Heart right ventricle (tissue), 16 donors: ENCODE measurements around the gene ETFDH. TPM values are rescaled to one million over a fixed set of nuclear protein-coding genes. Genes with fewer than 3 reads are reported as not detected.
"Not testable (repeated sequence)": the region's sequence is repeated elsewhere in the genome, so short reads cannot be mapped to it uniquely, and the experiment has no call there.

Source experiments
- ATAC-seq, 8 donors: fragments of 200-7000 bp; cut with Tn5 transposase; one replicate each; pipeline ENCODE4 v1.9.1; 2020; ENCODE audit warnings: mild to moderate bottlenecking in 8 of 8, moderate library complexity in 8 of 8, moderate number of reproducible peaks in 1 of 8
- DNase-seq, 2 donors: peaks; one replicate each; pipeline ENCODE4 v3.0.0-alpha.2; 2020
- H3K27ac ChIP-seq, 10 donors: fragments of 200-600 bp; sonication (generic) in 2 of 10; one replicate each; pipeline versions ENCODE4 v1.5.0 to v1.8.0; 2020 to 2022; ENCODE audit warnings: mild to moderate bottlenecking in 3 of 10
- H3K27me3 ChIP-seq, 7 donors: fragments of 200-600 bp; one replicate each; pipeline ENCODE4 v1.8.0; 2021 to 2022; ENCODE audit warnings: mild to moderate bottlenecking in 2 of 7
- H3K36me3 ChIP-seq, 9 donors: fragments of 200-600 bp; sonication (generic) in 1 of 9; one replicate each; pipeline versions ENCODE4 v1.5.0 to v1.8.0; 2020 to 2022; ENCODE audit warnings: mild to moderate bottlenecking in 2 of 9
- H3K4me1 ChIP-seq, 9 donors: fragments of 200-600 bp; sonication (generic) in 1 of 9; one replicate each; pipeline versions ENCODE4 v1.5.0 to v1.8.0; 2020 to 2022; ENCODE audit warnings: mild to moderate bottlenecking in 4 of 9
- H3K4me3 ChIP-seq, 10 donors: fragments of 200-600 bp; sonication (generic) in 2 of 10; one replicate each; pipeline versions ENCODE4 v1.5.0 to v1.8.0; 2020 to 2022; ENCODE audit warnings: mild to moderate bottlenecking in 7 of 10, moderate library complexity in 2 of 10
- H3K9me3 ChIP-seq, 11 donors: fragments of 200-600 bp in 10 of 11; sonication (generic) in 2 of 11; one replicate each; pipeline versions ENCODE4 v1.5.0 to v1.8.0; 2013 to 2022; ENCODE audit warnings: mild to moderate bottlenecking in 2 of 11, control low read depth in 1 of 11, moderate library complexity in 1 of 11
- WGBS, 2 donors: extraction: QIAGEN DNeasy Blood & Tissue Kit; methylation state at CpG; one replicate each; pipeline ENCODE4 v1.1.7; 2013; ENCODE audit warnings: inconsistent platforms in 1 of 2; 5-methylcytosine and 5-hydroxymethylcytosine counted together
- intact Hi-C, 10 donors: fragments of 100-400 bp; cut with DNase I; formaldehyde crosslinking; loops; one replicate each; pipeline versions ENCODE4 v1.11.1 to v1.14.2; 2022
- polyA plus RNA-seq, 2 donors: library from polyadenylated mRNA; stranded (reverse); fragments of 200-250 nt; gene quantifications; one replicate each; pipeline ENCODE4 v1.2.3, GENCODE V29; 2013
- total RNA-seq, 10 donors: library from RNA; stranded (reverse); fragmentation: NEBNext Ultra II Directional in 3 of 10; extraction: Animal tissue kit (Norgen Biotek cat#: 25700) in 3 of 10; gene quantifications; one replicate each; pipeline versions ENCODE4 v1.2.1 to v1.2.4, GENCODE V29; 2021 to 2023
- TF ChIP-seq, protein P1 (sequence below), 9 donors: fragments of 200-600 bp; sonication (generic) in 2 of 9; IDR thresholded peaks; one replicate each; pipeline versions ENCODE4 v1.5.0 to v1.8.0; 2021 to 2022; ENCODE audit warnings: antibody characterized with exemption in 9 of 9, mild to moderate bottlenecking in 5 of 9, moderate library complexity in 1 of 9
- donor health status: Arrhythmogenic right ventricular cardiomyopathy.
- donor health status: ischemic (EF 13 %, LVEDD 7.1; RV severe dilation, severe dysfunction).
- donor health status: healthy with polysubstance abuse.
- donor health status: DM: no; HTN: yes; CAD: no.
- donor health status: DM: no; HTN: no; CAD: no.
- donor health status: ischemic (EF 25% LVEDD 6.9; RV normal size, moderate dysfunction).
- donor health status: ischemic (EF 25% LVEDD 5.7; RV mildly dilated, moderate dysfunction).
- donor health status: healthy.
- donor health status: DM: yes; HTN: yes; CAD: no.
- donor health status: Ischemic cardiomyopathy.
- donor health status: ischemic (EF 35%, LVEDD 5.7; RV mildly dilated, moderate dysfunction).
- donor health status: nonischemic (EF 11% LVEDD 7.7; RV severe dilation, severe dysfunction).
- donor health status: DM: yes; HTN: yes; CAD: no.
- donor health status: PGD.
- donor health status: ischemic (EF 29% LVEDD 5.4; RV normal size, mild dysfunction).
- donor health status: nonischemic (EF 23%, LVEDD 6.1; RV moderate dilation, normal function).

ETFDH gene
- total and polyA plus RNA-seq, 12 donors = 47.3 to 305 (median 192) TPM

DNA sequence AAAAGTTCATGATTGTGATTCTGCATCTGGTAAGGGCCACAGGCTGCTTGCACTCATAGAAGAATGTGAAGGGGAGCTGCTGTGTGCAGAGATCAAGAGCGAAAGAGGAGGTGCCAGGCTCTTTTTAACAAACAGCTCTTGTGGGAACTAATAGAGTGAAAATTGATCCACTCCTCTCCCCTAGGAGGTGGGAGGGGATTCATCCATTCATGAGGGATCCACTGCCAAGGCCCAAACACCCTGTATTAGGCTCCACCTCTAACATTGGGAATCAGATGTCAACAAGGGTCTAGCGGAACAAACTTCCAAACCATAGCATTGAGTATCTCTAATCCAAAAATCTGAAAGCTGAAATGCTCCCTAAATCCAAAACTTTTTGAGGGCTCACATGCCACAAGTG lies 67.5 kb downstream of the ETFDH start:
- intact Hi-C loops = loop anchor here in 3 of 10 donors (10.0 kb wide), 2 partner anchors 465 to 705 kb away; no protein-coding TSS in a partner anchor

DNA sequence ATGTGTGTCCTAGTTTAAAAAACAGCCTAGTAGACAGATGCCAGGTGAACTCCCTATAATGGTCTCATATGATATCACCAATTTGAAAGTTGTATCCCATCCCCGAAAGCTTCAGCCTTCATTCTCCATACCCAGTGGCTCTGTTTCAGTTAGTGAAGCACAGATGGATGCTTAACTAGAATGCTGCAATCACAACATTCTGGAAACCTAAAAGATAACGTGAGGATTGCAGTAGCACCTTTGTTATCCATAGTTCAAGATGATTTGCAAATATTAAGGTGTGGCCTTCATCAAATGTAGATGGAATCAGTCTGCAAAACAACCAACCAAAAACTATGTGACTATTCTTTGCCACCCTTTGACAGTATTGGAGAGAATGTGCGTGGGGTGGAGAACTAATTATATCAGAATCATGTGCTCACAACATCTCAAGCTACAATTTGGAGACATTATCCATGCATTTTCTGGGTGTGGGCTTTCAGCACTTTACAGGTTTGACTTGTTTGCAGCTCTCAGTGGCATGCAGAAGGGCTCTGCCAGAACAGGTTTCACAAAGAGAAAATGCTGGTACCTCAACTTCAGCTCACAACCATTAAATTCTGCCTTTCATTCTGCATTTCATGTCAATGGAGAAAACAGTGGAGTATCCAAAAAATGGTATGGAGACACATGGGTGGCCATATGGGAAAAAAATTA lies 69.4 kb downstream of the ETFDH start:
- no peaks in the 10 kb centered on the region for H3K4me1 ChIP-seq
- H3K27ac ChIP-seq = no peak overlapping the region
- TF ChIP-seq, protein P1, sequence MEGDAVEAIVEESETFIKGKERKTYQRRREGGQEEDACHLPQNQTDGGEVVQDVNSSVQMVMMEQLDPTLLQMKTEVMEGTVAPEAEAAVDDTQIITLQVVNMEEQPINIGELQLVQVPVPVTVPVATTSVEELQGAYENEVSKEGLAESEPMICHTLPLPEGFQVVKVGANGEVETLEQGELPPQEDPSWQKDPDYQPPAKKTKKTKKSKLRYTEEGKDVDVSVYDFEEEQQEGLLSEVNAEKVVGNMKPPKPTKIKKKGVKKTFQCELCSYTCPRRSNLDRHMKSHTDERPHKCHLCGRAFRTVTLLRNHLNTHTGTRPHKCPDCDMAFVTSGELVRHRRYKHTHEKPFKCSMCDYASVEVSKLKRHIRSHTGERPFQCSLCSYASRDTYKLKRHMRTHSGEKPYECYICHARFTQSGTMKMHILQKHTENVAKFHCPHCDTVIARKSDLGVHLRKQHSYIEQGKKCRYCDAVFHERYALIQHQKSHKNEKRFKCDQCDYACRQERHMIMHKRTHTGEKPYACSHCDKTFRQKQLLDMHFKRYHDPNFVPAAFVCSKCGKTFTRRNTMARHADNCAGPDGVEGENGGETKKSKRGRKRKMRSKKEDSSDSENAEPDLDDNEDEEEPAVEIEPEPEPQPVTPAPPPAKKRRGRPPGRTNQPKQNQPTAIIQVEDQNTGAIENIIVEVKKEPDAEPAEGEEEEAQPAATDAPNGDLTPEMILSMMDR (IDR thresholded peaks at IDR 0.05) = no peak
- H3K4me3 ChIP-seq = no peak overlapping the region
- ATAC-seq (no peak), DNase-seq (no peak)
- H3K27me3 ChIP-seq = no peaks in the 10 kb centered on the region
- WGBS, 2 donors = 82 to 87% methylated on average over 3 of the region's 3 CpGs
- H3K36me3 ChIP-seq = no peaks in the 10 kb centered on the region
- H3K9me3 ChIP-seq = peaks cover 0 to 8% (median 0%) of the 10 kb centered on the region in 11 donors
- intact Hi-C loops = no loop called here

More for the DNA sequence above, 67.5 kb downstream of the ETFDH start:
- no peak for ATAC-seq
- peaks cover 0 to 6% (median 0%) of the 10 kb centered on the region in 11 donors for H3K9me3 ChIP-seq
- TF ChIP-seq, protein P1 (IDR thresholded peaks at IDR 0.05) = no peak
- H3K4me3 ChIP-seq = no peak overlapping the region
- WGBS, 2 donors = 94 to 95% methylated on average over 2 of the region's 2 CpGs
- no peaks in the 10 kb centered on the region for H3K4me1 ChIP-seq
- no peak overlapping the region for H3K27ac ChIP-seq
- DNase-seq = no peak
- H3K27me3 ChIP-seq = no peaks in the 10 kb centered on the region
- H3K36me3 ChIP-seq = no peaks in the 10 kb centered on the region

DNA sequence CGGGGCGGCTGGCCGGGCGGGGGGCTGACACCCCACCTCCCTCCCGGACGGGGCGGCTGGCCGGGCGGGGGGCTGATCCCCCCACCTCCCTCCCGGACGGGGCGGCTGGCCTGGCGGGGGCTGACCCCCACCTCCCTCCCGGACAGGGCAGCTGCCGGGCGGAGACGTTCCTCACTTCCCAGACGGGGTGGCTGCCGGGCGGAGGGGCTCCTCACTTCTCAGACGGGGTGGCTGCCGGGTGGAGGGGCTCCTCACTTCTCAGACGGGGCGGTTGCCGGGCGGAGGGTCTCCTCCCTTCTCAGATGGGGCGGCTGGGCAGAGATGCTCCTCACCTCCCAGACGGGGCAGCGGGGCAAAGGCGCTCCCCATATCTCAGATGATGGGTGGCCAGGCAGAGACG lies 74.4 kb downstream of the ETFDH start:
- DNase-seq, H3K36me3 ChIP-seq, H3K4me1 ChIP-seq, H3K27me3 ChIP-seq, H3K4me3 ChIP-seq, H3K9me3 ChIP-seq, intact Hi-C loops, ATAC-seq, H3K27ac ChIP-seq: not testable (repeated sequence)
- 95 to 98% methylated on average over 18 to 31 of the region's 31 CpGs for WGBS, 2 donors

DNA sequence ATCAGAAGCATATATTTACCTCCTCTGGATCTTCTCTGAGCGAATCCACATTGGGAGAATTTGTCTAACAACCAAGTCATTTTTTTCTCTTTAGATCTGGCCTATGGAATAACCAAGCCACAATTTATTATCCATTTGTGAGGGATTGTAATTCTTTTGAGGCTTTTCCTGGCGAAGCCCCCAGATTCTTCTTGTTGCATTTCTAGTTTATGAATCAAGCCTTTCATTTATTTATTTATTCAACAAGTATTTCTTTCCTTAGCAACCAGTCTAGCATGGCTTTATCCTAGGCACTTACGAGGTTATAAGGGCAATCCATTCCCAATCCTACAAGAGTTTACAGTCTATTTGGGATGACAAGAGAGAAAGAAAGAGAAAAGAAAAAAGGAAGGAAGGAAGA lies 78.3 kb downstream of the ETFDH start:
- H3K27me3 ChIP-seq = no peaks in the 10 kb centered on the region
- 83 to 85% methylated on average over 3 of the region's 3 CpGs for WGBS, 2 donors
- H3K4me3 ChIP-seq = no peak overlapping the region
- H3K27ac ChIP-seq = no peak overlapping the region
- H3K4me1 ChIP-seq = no peaks in the 10 kb centered on the region
- intact Hi-C loops = no loop called here
- H3K9me3 ChIP-seq = no peaks in the 10 kb centered on the region
- no peak for ATAC-seq
- DNase-seq = no peak
- TF ChIP-seq, protein P1 (IDR thresholded peaks at IDR 0.05) = no peak
- H3K36me3 ChIP-seq = no peaks in the 10 kb centered on the region
